Activated B cell treated with CpG ODN at 0.5 μM for 24 hours (primary cell): ENCODE data around the gene CD300LD. TPM values are rescaled to one million over a fixed set of nuclear protein-coding genes. Genes with fewer than 3 reads are reported as not detected.

Source experiments
- ATAC-seq: fragments of 200-7000 bp; cut with Tn5 transposase; one replicate; pipeline ENCODE4 v1.10.0; 2021; ENCODE audit warnings: low read depth, mild to moderate bottlenecking, moderate library complexity
- CTCF ChIA-PET: fragments of 350-600 bp; sonication (Branson Sonifier 250); formaldehyde crosslinking; loops from one replicate; lab custom pipeline; 2021; ENCODE audit warnings: antibody characterized with exemption; lab: Charles Lee
- POLR2A ChIA-PET: fragments of 350-600 bp; sonication (Branson Sonifier 250); formaldehyde crosslinking; loops from one replicate; lab custom pipeline; 2021; ENCODE audit warnings: antibody characterized with exemption; lab: Charles Lee
- DNase-seq: peaks from one replicate; pipeline ENCODE4 v3.0.0; 2022
- H3K27ac Mint-ChIP-seq: one replicate; pipeline ENCODE4 v1.8.0; 2020; ENCODE audit warnings: mixed read lengths
- H3K27me3 Mint-ChIP-seq: one replicate; pipeline ENCODE4 v1.8.0; 2021; ENCODE audit warnings: mixed read lengths
- H3K36me3 Mint-ChIP-seq: one replicate; pipeline ENCODE4 v1.8.0; 2021; ENCODE audit warnings: low read depth, mixed read lengths
- H3K4me1 Mint-ChIP-seq: one replicate; pipeline ENCODE4 v1.8.0; 2021; ENCODE audit warnings: mixed read lengths
- H3K4me3 Mint-ChIP-seq: one replicate; pipeline ENCODE4 v1.8.0; 2020; ENCODE audit warnings: mild to moderate bottlenecking, mixed read lengths
- H3K9me3 Mint-ChIP-seq: one replicate; pipeline ENCODE4 v1.8.0; 2020; ENCODE audit warnings: mixed read lengths
- intact Hi-C: fragments of 100-400 bp; cut with micrococcal nuclease; formaldehyde crosslinking; loops from one replicate; pipeline ENCODE4 v1.15.1; 2024
- total RNA-seq: library from RNA; stranded (reverse); gene quantifications from 2 replicates; pipeline ENCODE4 v1.2.3, GENCODE V29; 2022
- TF ChIP-seq, protein P1 (sequence below): fragments of 200-600 bp; IDR thresholded peaks from one replicate; pipeline ENCODE4 v1.8.0; 2022; ENCODE audit warnings: antibody characterized with exemption, mild to moderate bottlenecking

CD300LD gene
- total RNA-seq, 1 donor from 2014 or later: not detected

DNA sequence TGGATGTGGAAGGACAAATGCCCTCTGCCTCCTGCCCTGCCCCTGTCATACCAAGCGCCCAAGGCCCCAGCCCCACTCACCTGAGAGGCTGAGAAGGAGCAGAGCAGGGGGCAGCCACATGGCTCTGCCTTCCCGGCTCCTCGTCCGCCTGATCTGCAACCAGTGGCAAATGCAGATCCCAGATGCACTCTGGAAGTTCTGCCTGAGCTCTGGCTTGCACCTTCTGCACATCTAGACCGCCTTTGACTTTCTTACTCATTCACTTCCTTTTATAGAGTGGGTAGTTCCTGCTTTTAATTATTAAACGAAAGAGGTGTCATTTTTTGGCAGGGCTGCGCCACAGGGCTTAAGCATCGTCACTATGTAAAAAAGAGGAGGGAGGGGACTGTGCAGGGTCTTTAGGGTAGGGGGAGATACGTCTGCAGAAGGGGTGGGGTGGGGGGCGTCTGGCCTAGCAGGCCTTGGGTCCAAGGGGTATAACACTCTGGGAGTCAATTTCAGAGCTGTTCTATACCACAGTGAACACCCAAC is 60.8 kb downstream of the CD300LD start, which contains the start of gene CD300LB:
CD300LB (minus strand) TSS at position 245 of the 531 bp plus-strand sequence; CDS start at position 120, 125 bp downstream.
- DNase-seq (peak; percentile 1), ATAC-seq (no peak)
- H3K36me3 Mint-ChIP-seq: no peaks in the 10 kb centered on the region
- H3K4me3 Mint-ChIP-seq: no peak within 1 kb of the TSS
- intact Hi-C loops: no loop called here
- peak within 1 kb of the TSS; percentile 21 for H3K27ac Mint-ChIP-seq
- TF ChIP-seq, protein P1, sequence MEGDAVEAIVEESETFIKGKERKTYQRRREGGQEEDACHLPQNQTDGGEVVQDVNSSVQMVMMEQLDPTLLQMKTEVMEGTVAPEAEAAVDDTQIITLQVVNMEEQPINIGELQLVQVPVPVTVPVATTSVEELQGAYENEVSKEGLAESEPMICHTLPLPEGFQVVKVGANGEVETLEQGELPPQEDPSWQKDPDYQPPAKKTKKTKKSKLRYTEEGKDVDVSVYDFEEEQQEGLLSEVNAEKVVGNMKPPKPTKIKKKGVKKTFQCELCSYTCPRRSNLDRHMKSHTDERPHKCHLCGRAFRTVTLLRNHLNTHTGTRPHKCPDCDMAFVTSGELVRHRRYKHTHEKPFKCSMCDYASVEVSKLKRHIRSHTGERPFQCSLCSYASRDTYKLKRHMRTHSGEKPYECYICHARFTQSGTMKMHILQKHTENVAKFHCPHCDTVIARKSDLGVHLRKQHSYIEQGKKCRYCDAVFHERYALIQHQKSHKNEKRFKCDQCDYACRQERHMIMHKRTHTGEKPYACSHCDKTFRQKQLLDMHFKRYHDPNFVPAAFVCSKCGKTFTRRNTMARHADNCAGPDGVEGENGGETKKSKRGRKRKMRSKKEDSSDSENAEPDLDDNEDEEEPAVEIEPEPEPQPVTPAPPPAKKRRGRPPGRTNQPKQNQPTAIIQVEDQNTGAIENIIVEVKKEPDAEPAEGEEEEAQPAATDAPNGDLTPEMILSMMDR: no peak
- peaks cover 11% of the 10 kb centered on the region for H3K27me3 Mint-ChIP-seq
- H3K4me1 Mint-ChIP-seq: peaks cover 32% of the 10 kb centered on the region
- ChIA-PET CTCF (interaction anchor here (2.1 to 5.7 kb wide), 4 partner anchors 74 to 162 kb away, joined by 10 to 40 read pairs (median 19); partner anchors contain the start of gene GPR142), POLR2A (interaction anchor here (0.6 to 0.9 kb wide), 2 partner anchors 164 to 245 kb away, joined by 3 to 4 read pairs; partner anchors contain the start of genes GPR142 and NAT9)
- H3K9me3 Mint-ChIP-seq: no peaks in the 10 kb centered on the region

DNA sequence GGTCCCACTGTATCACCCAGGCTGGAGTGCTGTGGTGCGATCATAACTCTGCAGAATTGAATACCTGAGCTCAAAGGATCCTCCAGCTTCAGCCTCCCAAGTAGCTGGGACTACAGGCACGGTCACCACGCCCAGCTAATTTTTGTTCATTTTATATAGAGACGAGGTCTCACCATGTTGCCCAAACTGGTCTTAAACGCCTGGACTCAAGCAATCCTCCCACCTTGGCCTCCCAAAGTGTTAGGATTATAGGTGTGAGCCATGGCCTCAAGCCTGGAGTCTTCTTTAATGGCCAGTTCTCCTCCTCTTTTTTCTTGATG is 61.3 kb downstream of the CD300LD start:
- Mint-ChIP-seq H3K27me3 (peaks cover 11% of the 10 kb centered on the region), H3K36me3 (no peaks in the 10 kb centered on the region), H3K9me3 (no peaks in the 10 kb centered on the region), H3K4me3 (no peak overlapping the region), H3K27ac (no peak overlapping the region), H3K4me1 (peaks cover 32% of the 10 kb centered on the region)
- TF ChIP-seq, protein P1: no peak
- ChIA-PET POLR2A (no interaction called here), CTCF (interaction anchor here (2.4 to 5.7 kb wide), 3 partner anchors 76 to 162 kb away, joined by 10 to 40 read pairs (median 27); partner anchors contain the start of gene GPR142)
- intact Hi-C loops: no loop called here
- ATAC-seq (no peak), DNase-seq (peak; percentile 7)

Other genes with a start within 250 kb of the CD300LD start
- gene BTBD17, start 230.4 kb downstream of the CD300LD start, total RNA-seq: not detected in 2 replicates
- gene GPR142, start 224.8 kb downstream of the CD300LD start, total RNA-seq: not detected in 2 replicates
- 14.0 and 17.0 TPM in 2 replicates for gene GPRC5C, start 160.2 kb downstream of the CD300LD start, total RNA-seq
- 0.34 and 0.71 TPM in 2 replicates for gene CD300A, start 125.6 kb downstream of the CD300LD start, total RNA-seq
- gene CD300LB, start 60.8 kb downstream of the CD300LD start, total RNA-seq: not detected in 2 replicates
- gene CD300C, start 46.2 kb downstream of the CD300LD start, total RNA-seq: 0.16 and 0.17 TPM in 2 replicates
- gene CD300H, start 24.8 kb downstream of the CD300LD start, total RNA-seq: not detected in 2 replicates
- 0.09 and 0.29 TPM in 2 replicates for gene CD300E, start 31.5 kb upstream of the CD300LD start, total RNA-seq
- 0.12 and 0.33 TPM in 2 replicates for gene CD300LF, start 120.6 kb upstream of the CD300LD start, total RNA-seq
- 11.0 and 11.1 TPM in 2 replicates for gene RAB37, start 145.0 kb upstream of the CD300LD start, total RNA-seq
- gene NHERF1, start 156.3 kb upstream of the CD300LD start, total RNA-seq: 33.3 and 34.5 TPM in 2 replicates
- gene NAT9, start 184.1 kb upstream of the CD300LD start, total RNA-seq: 59.4 and 79.7 TPM in 2 replicates